Epithelial cell of esophagus (primary cell): ENCODE results near the gene FAM118A.
"Not testable (repeated sequence)": the region's sequence is repeated elsewhere in the genome, so short reads cannot be mapped to it uniquely, and the experiment has no call there.

Source experiments
- DNase-seq: peaks from one replicate; pipeline ENCODE4 v3.0.0; 2010; ENCODE audit warnings: low read depth
- H3K4me3 ChIP-seq: 2 replicates; pipeline ENCODE4 v1.5.1; 2011; ENCODE audit warnings: mild to moderate bottlenecking, low read length, control low read depth
- CTCF ChIP-seq: IDR thresholded peaks from 2 replicates; pipeline ENCODE4 v1.5.1; 2011; ENCODE audit warnings: low read depth, mild to moderate bottlenecking, low read length, control low read depth, inconsistent platforms; ENCODE audit not compliant: insufficient read depth; ENCODE audit errors: missing control alignments

FAM118A gene

GRCh38 chr22:45294030-45294429 is 15.7 kb upstream of the FAM118A start:
- no peak for TF ChIP-seq CTCF
- no peak for DNase-seq
- no peak overlapping the region for H3K4me3 ChIP-seq

GRCh38 chr22:45295004-45295403 is 14.7 kb upstream of the FAM118A start:
- H3K4me3 ChIP-seq, DNase-seq: not testable (repeated sequence)

GRCh38 chr22:45295492-45295891 is 14.2 kb upstream of the FAM118A start:
- H3K4me3 ChIP-seq = no peak overlapping the region
- TF ChIP-seq CTCF = no peak
- DNase-seq = no peak

GRCh38 chr22:45296628-45297297 is 13.0 kb upstream of the FAM118A start:
- TF ChIP-seq CTCF = no peak
- no peak for DNase-seq
- H3K4me3 ChIP-seq = no peak overlapping the region

- DNase-seq = no peak
- TF ChIP-seq CTCF = no peak
- no peak overlapping the region for H3K4me3 ChIP-seq
Observed at GRCh38 chr22:45298934-45299505, 10.7 kb upstream of the FAM118A start.

GRCh38 chr22:45302751-45303150 is 7.0 kb upstream of the FAM118A start:
- TF ChIP-seq CTCF = no peak
- H3K4me3 ChIP-seq = no peak overlapping the region
- no peak for DNase-seq

- H3K4me3 ChIP-seq = no peak overlapping the region
- DNase-seq = no peak
- TF ChIP-seq CTCF = no peak
Observed at GRCh38 chr22:45303181-45303580, 6.6 kb upstream of the FAM118A start.
